H9 (cell line): ENCODE data around the gene SLAMF7. TPM values are rescaled to one million over a fixed set of nuclear protein-coding genes. Genes with fewer than 3 reads are reported as not detected.

Source experiments
- DNase-seq: peaks from one replicate; pipeline ENCODE4 v3.0.0-alpha.2; 2017
- H2AFZ ChIP-seq: one replicate; pipeline ENCODE4 v1.6.1; 2013; ENCODE audit warnings: mild to moderate bottlenecking, low read length, control low read depth, moderate library complexity
- H2AK5ac ChIP-seq: 2 replicates; pipeline ENCODE4 v1.6.1; 2013; ENCODE audit warnings: low read length, control low read depth, mixed read lengths; ENCODE audit not compliant: insufficient read length
- H2BK120ac ChIP-seq: one replicate; pipeline ENCODE4 v1.6.1; 2013; ENCODE audit warnings: low read depth, mild to moderate bottlenecking, low read length, control low read depth, inconsistent platforms; ENCODE audit not compliant: poor library complexity, severe bottlenecking
- H2BK12ac ChIP-seq: 2 replicates; pipeline ENCODE4 v1.6.1; 2013; ENCODE audit warnings: low read length, control low read depth, mixed read lengths, low read depth; ENCODE audit not compliant: insufficient read length
- H2BK15ac ChIP-seq: 2 replicates; pipeline ENCODE4 v1.6.1; 2013; ENCODE audit warnings: low read depth, low read length, control low read depth
- H2BK20ac ChIP-seq: one replicate; pipeline ENCODE4 v1.6.1; 2013; ENCODE audit warnings: low read depth, mild to moderate bottlenecking, low read length, control low read depth, inconsistent platforms; ENCODE audit not compliant: poor library complexity, severe bottlenecking
- H2BK5ac ChIP-seq: 2 replicates; pipeline ENCODE4 v1.6.1; 2013; ENCODE audit warnings: low read length, control low read depth, mixed read lengths; ENCODE audit not compliant: insufficient read length
- H3K14ac ChIP-seq: 2 replicates; pipeline ENCODE4 v1.6.1; 2013; ENCODE audit warnings: low read length, control low read depth; ENCODE audit not compliant: insufficient read depth
- H3K18ac ChIP-seq: 2 replicates; pipeline ENCODE4 v1.6.1; 2013; ENCODE audit warnings: low read depth, mild to moderate bottlenecking, mixed read lengths, low read length, control low read depth; ENCODE audit not compliant: insufficient read length
- H3K23ac ChIP-seq: 2 replicates; pipeline ENCODE4 v1.6.1; 2013; ENCODE audit warnings: low read length, control low read depth, mixed read lengths, low read depth; ENCODE audit not compliant: insufficient read length
- H3K23me2 ChIP-seq: 2 replicates; pipeline ENCODE4 v1.6.1; 2013; ENCODE audit warnings: low read depth, mild to moderate bottlenecking, mixed read lengths, low read length, control low read depth; ENCODE audit not compliant: insufficient read length, poor library complexity, severe bottlenecking
- H3K27ac ChIP-seq: 2 replicates; pipeline ENCODE4 v1.5.1; 2013; ENCODE audit warnings: low read length, control low read depth, mixed read lengths, low read depth; ENCODE audit not compliant: insufficient read length
- H3K27me3 ChIP-seq: 2 replicates; pipeline ENCODE4 v1.6.1; 2013; ENCODE audit warnings: low read length, control low read depth, inconsistent platforms; ENCODE audit not compliant: insufficient read depth
- H3K4ac ChIP-seq: 2 replicates; pipeline ENCODE4 v1.6.1; 2013; ENCODE audit warnings: low read depth, mild to moderate bottlenecking, control low read depth, inconsistent platforms, low read length, moderate library complexity
- H3K4me1 ChIP-seq: 2 replicates; pipeline ENCODE4 v1.6.1; 2013; ENCODE audit warnings: low read length, control low read depth, inconsistent platforms; ENCODE audit not compliant: insufficient read depth
- H3K4me2 ChIP-seq: 2 replicates; pipeline ENCODE4 v1.6.1; 2013; ENCODE audit warnings: low read length, control low read depth, mixed read lengths; ENCODE audit not compliant: insufficient read length, insufficient read depth
- H3K56ac ChIP-seq: 2 replicates; pipeline ENCODE4 v1.6.1; 2013; ENCODE audit warnings: low read depth, mild to moderate bottlenecking, mixed read lengths, low read length, control low read depth; ENCODE audit not compliant: insufficient read length
- H3K79me1 ChIP-seq: 2 replicates; pipeline ENCODE4 v1.6.1; 2013; ENCODE audit warnings: low read depth, mild to moderate bottlenecking, moderate library complexity, low read length, control low read depth, inconsistent platforms; ENCODE audit not compliant: insufficient read depth, poor library complexity, severe bottlenecking
- H3K79me2 ChIP-seq: 2 replicates; pipeline ENCODE4 v1.6.1; 2013; ENCODE audit warnings: low read length, control low read depth, inconsistent platforms; ENCODE audit not compliant: insufficient read depth
- H3K9ac ChIP-seq: 2 replicates; pipeline ENCODE4 v1.6.1; 2013; ENCODE audit warnings: low read length, control low read depth, mixed read lengths; ENCODE audit not compliant: insufficient read length; ENCODE audit errors: extremely low read depth
- H3K9me3 ChIP-seq: one replicate; pipeline ENCODE4 v1.6.1; 2013; ENCODE audit warnings: low read depth, low read length, inconsistent platforms; ENCODE audit not compliant: control insufficient read depth
- H3T11ph ChIP-seq: one replicate; pipeline ENCODE4 v1.6.1; 2013; ENCODE audit warnings: mild to moderate bottlenecking, low read length, control low read depth, inconsistent platforms
- H4K20me1 ChIP-seq: one replicate; pipeline ENCODE4 v1.6.1; 2013; ENCODE audit not compliant: control insufficient read depth, insufficient read length, insufficient read depth
- H4K5ac ChIP-seq: 2 replicates; pipeline ENCODE4 v1.6.1; 2013; ENCODE audit warnings: low read depth, mild to moderate bottlenecking, mixed read lengths, low read length, control low read depth; ENCODE audit not compliant: insufficient read length
- H4K8ac ChIP-seq: replicated peaks from 2 replicates; pipeline ENCODE4 v1.6.1; 2013; ENCODE audit warnings: low read length, control low read depth, mixed read lengths, low read depth; ENCODE audit not compliant: insufficient read length
- H4K91ac ChIP-seq: 2 replicates; pipeline ENCODE4 v1.6.1; 2013; ENCODE audit warnings: low read depth, mild to moderate bottlenecking, moderate library complexity, mixed read lengths, low read length, control low read depth; ENCODE audit not compliant: insufficient read length
- H3K27ac Mint-ChIP-seq, 3 experiments: 2 replicates in 2 of 3; 3 replicates in 1 of 3; pipeline ENCODE4 v1.8.0; 2020 to 2021; ENCODE audit warnings: mixed read lengths in 3 of 3, mild to moderate bottlenecking in 1 of 3, moderate library complexity in 1 of 3
- H3K27me3 Mint-ChIP-seq: 2 replicates; pipeline ENCODE4 v1.8.0; 2021; ENCODE audit warnings: low read depth, mild to moderate bottlenecking, moderate library complexity, mixed read lengths
- H3K36me3 Mint-ChIP-seq, 3 experiments: 2 replicates in 2 of 3; 3 replicates in 1 of 3; pipeline ENCODE4 v1.8.0; 2020 to 2021; ENCODE audit warnings: low read depth in 3 of 3, mixed read lengths in 3 of 3; ENCODE audit not compliant: insufficient read depth in 1 of 3
- H3K4me1 Mint-ChIP-seq, 2 experiments: 2 replicates each; pipeline ENCODE4 v1.8.0; 2020; ENCODE audit warnings: mixed read lengths in 2 of 2
- H3K4me3 Mint-ChIP-seq, 2 experiments: 2 replicates in 1 of 2; 3 replicates in 1 of 2; pipeline ENCODE4 v1.8.0; 2020 to 2021; ENCODE audit warnings: mild to moderate bottlenecking in 2 of 2, mixed read lengths in 2 of 2, moderate library complexity in 1 of 2
- H3K9me3 Mint-ChIP-seq, 2 experiments: 2 replicates in 1 of 2; 3 replicates in 1 of 2; pipeline ENCODE4 v1.8.0; 2020; ENCODE audit warnings: mild to moderate bottlenecking in 2 of 2, mixed read lengths in 2 of 2, moderate library complexity in 1 of 2
- CTCF ChIP-seq: fragments of 200-600 bp; sonication (generic); conservative IDR thresholded peaks from 3 replicates; pipeline ENCODE4 v1.8.0; 2021; ENCODE audit warnings: antibody characterized with exemption, mild to moderate bottlenecking
- WGBS: extraction: QIAGEN DNeasy Blood & Tissue Kit; methylation state at CpG from one replicate; pipeline ENCODE4 v1.1.7; 2013; ENCODE audit warnings: missing lambda C conversion rate, low lambda C conversion rate, mixed read lengths; ENCODE audit not compliant: insufficient read length; ENCODE audit errors: extremely low coverage; 5-methylcytosine and 5-hydroxymethylcytosine counted together
- total RNA-seq: library from RNA; stranded (reverse); gene quantifications from 2 replicates; pipeline ENCODE4 v1.2.1, GENCODE V29; 2021

Gene SLAMF7
- total RNA-seq, 1 experiment from 2014 or later, result not detected

GRCh38 chr1:160789702-160790611 lies 50.9 kb downstream of the SLAMF7 start:
- H2BK120ac ChIP-seq, result no peak overlapping the region
- H4K20me1 ChIP-seq, result no peaks in the 10 kb centered on the region
- no peaks in the 10 kb centered on the region for H3K9me3 ChIP-seq
- no peaks in the 10 kb centered on the region for H3K27me3 ChIP-seq
- H4K91ac ChIP-seq, result no peak overlapping the region
- no peak overlapping the region for H3K56ac ChIP-seq
- no peak overlapping the region for H3K14ac ChIP-seq
- H2BK15ac ChIP-seq, result no peak overlapping the region
- no peak overlapping the region for H3K9ac ChIP-seq
- no peak for TF ChIP-seq CTCF
- no peaks in the 10 kb centered on the region for H3K4me1 ChIP-seq
- no peak overlapping the region for H2BK5ac ChIP-seq
- H3K23ac ChIP-seq, result no peak overlapping the region
- no peak overlapping the region for H3K18ac ChIP-seq
- no peaks in the 10 kb centered on the region for H3K23me2 ChIP-seq
- H2BK12ac ChIP-seq, result no peak overlapping the region
- H3K4me1 Mint-ChIP-seq, result peaks cover 0 to 5% of the 10 kb centered on the region in 2 experiments; a peak in 2 of 4 replicates
- H2BK20ac ChIP-seq, result no peak overlapping the region
- H3T11ph ChIP-seq, result no peak overlapping the region
- no peak overlapping the region for H3K4ac ChIP-seq
- WGBS, result no CpG with 5 or more reads among the region's 13 CpGs
- H4K5ac ChIP-seq, result no peak overlapping the region
- no peak overlapping the region for H3K4me2 ChIP-seq
- H3K79me1 ChIP-seq, result no peaks in the 10 kb centered on the region
- H2AK5ac ChIP-seq, result no peak overlapping the region
- no peak overlapping the region for H4K8ac ChIP-seq
- no peak overlapping the region for H3K27ac ChIP-seq
- H2AFZ ChIP-seq, result no peak overlapping the region
- H3K36me3 Mint-ChIP-seq, result no peaks in the 10 kb centered on the region; a peak in 1 of 7 replicates
- no peak overlapping the region for H3K4me3 Mint-ChIP-seq
- no peaks in the 10 kb centered on the region for H3K27me3 Mint-ChIP-seq
- H3K9me3 Mint-ChIP-seq, result no peaks in the 10 kb centered on the region
- no peak for DNase-seq
- no peak overlapping the region for H3K27ac Mint-ChIP-seq
- no peaks in the 10 kb centered on the region for H3K79me2 ChIP-seq
